CD14-positive monocyte (primary cell): ENCODE data around the gene ALAD. TPM values are rescaled to one million over a fixed set of nuclear protein-coding genes. Genes with fewer than 3 reads are reported as not detected.
"Not testable (repeated sequence)": the region's sequence is repeated elsewhere in the genome, so short reads cannot be mapped to it uniquely, and the experiment has no call there.

Experiments
- DNase-seq, 3 donors: peaks; one replicate each; pipeline ENCODE4 v3.0.0-alpha.2; 2011 to 2022
- H2AFZ ChIP-seq: 2 replicates; pipeline ENCODE4 v1.6.0; 2012; ENCODE audit warnings: mild to moderate bottlenecking, low read depth, low read length, inconsistent platforms; ENCODE audit not compliant: insufficient read depth, poor library complexity, severe bottlenecking
- H3K27ac ChIP-seq, 2 donors: 1 replicate in 1 of 2; 2 replicates in 1 of 2; pipeline ENCODE4 v1.5.1; 2012 to 2013; ENCODE audit warnings: low read length in 2 of 2, control low read depth in 1 of 2, inconsistent platforms in 1 of 2, low read depth in 1 of 2, mild to moderate bottlenecking in 1 of 2
- H3K27me3 ChIP-seq, 2 donors: one replicate each; pipeline versions ENCODE4 v1.6.0 to v1.6.1; 2011 to 2013; ENCODE audit warnings: low read length in 2 of 2; ENCODE audit not compliant: control insufficient read depth in 2 of 2, insufficient read depth in 2 of 2
- H3K36me3 ChIP-seq, 2 donors: replicated peaks in 1 of 2; 1 replicate in 1 of 2; 2 replicates in 1 of 2; pipeline versions ENCODE4 v1.5.1 to v1.6.1; 2012 to 2013; ENCODE audit warnings: low read length in 2 of 2, control low read depth in 1 of 2, inconsistent platforms in 1 of 2, mild to moderate bottlenecking in 1 of 2; ENCODE audit not compliant: insufficient read depth in 2 of 2, control insufficient read depth in 1 of 2
- H3K4me1 ChIP-seq, 2 donors: 1 replicate in 1 of 2; 2 replicates in 1 of 2; pipeline versions ENCODE4 v1.5.1 to v1.6.1; 2012 to 2013; ENCODE audit warnings: low read length in 2 of 2, control low read depth in 1 of 2, inconsistent platforms in 1 of 2, mild to moderate bottlenecking in 1 of 2, moderate library complexity in 1 of 2; ENCODE audit not compliant: insufficient read depth in 2 of 2, control insufficient read depth in 1 of 2
- H3K4me2 ChIP-seq: replicated peaks from 2 replicates; pipeline ENCODE3; 2012; ENCODE audit warnings: low read length, moderate library complexity, mild to moderate bottlenecking; ENCODE audit not compliant: poor library complexity, severe bottlenecking; ENCODE audit errors: extremely low read depth
- H3K4me3 ChIP-seq, 3 experiments: fragments of 200-600 bp in 1 of 3; sonication (generic) in 1 of 3; replicated peaks in 1 of 3; 1 replicate in 2 of 3; 2 replicates in 1 of 3; pipeline ENCODE4 v1.5.1; 2011 to 2013; ENCODE audit warnings: low read length in 3 of 3, mild to moderate bottlenecking in 3 of 3, control low read depth in 2 of 3, low read depth in 2 of 3, inconsistent platforms in 1 of 3, moderate library complexity in 1 of 3
- H3K79me2 ChIP-seq: 2 replicates; pipeline ENCODE4 v1.6.0; 2012; ENCODE audit warnings: mild to moderate bottlenecking, control low read depth, inconsistent platforms, low read length, moderate library complexity; ENCODE audit not compliant: insufficient read depth
- H3K9ac ChIP-seq: 2 replicates; pipeline ENCODE4 v1.6.0; 2017; ENCODE audit warnings: low read length, mild to moderate bottlenecking; ENCODE audit not compliant: insufficient read depth, poor library complexity, severe bottlenecking
- H3K9me3 ChIP-seq, 2 donors: replicated peaks in 1 of 2; 1 replicate in 1 of 2; 2 replicates in 1 of 2; pipeline versions ENCODE4 v1.5.1 to v1.6.1; 2012 to 2013; ENCODE audit warnings: low read length in 2 of 2, control low read depth in 1 of 2; ENCODE audit not compliant: control insufficient read depth in 1 of 2, insufficient read depth in 1 of 2
- H4K20me1 ChIP-seq: 2 replicates; pipeline ENCODE4 v1.6.0; 2012; ENCODE audit warnings: mild to moderate bottlenecking, low read length, control low read depth, moderate library complexity; ENCODE audit not compliant: insufficient read depth
- H3K27ac Mint-ChIP-seq, 7 donors: one replicate each; pipeline ENCODE4 v1.8.0; 2020; ENCODE audit warnings: mild to moderate bottlenecking in 7 of 7, mixed read lengths in 7 of 7, moderate library complexity in 6 of 7, inconsistent platforms in 2 of 7
- H3K27me3 Mint-ChIP-seq, 3 donors: one replicate each; pipeline ENCODE4 v1.8.0; 2021 to 2022; ENCODE audit warnings: low read depth in 3 of 3, mild to moderate bottlenecking in 3 of 3, mixed read lengths in 3 of 3, moderate library complexity in 3 of 3, inconsistent platforms in 1 of 3
- H3K36me3 Mint-ChIP-seq, 2 donors: one replicate each; pipeline ENCODE4 v1.8.0; 2020; ENCODE audit warnings: mixed read lengths in 2 of 2, inconsistent platforms in 1 of 2, mild to moderate bottlenecking in 1 of 2
- H3K4me1 Mint-ChIP-seq: one replicate; pipeline ENCODE4 v1.8.0; 2020; ENCODE audit warnings: mild to moderate bottlenecking, mixed read lengths
- H3K4me3 Mint-ChIP-seq, 2 donors: one replicate each; pipeline ENCODE4 v1.8.0; 2020; ENCODE audit warnings: mild to moderate bottlenecking in 2 of 2, mixed read lengths in 2 of 2, moderate library complexity in 1 of 2
- H3K9me3 Mint-ChIP-seq, 7 donors: one replicate each; pipeline ENCODE4 v1.8.0; 2020 to 2022; ENCODE audit warnings: mixed read lengths in 7 of 7, mild to moderate bottlenecking in 6 of 7, moderate library complexity in 6 of 7, inconsistent platforms in 2 of 7
- WGBS: methylation state at CpG from one replicate; pipeline ENCODE4 v1.1.5; 2013; ENCODE audit warnings: missing lambda C conversion rate; ENCODE audit not compliant: insufficient coverage; 5-methylcytosine and 5-hydroxymethylcytosine counted together
- intact Hi-C, 2 donors: fragments of 100-400 bp; cut with micrococcal nuclease; formaldehyde crosslinking; loops; one replicate each; pipeline versions ENCODE4 v1.15.0 to v1.15.1; 2023
- polyA plus RNA-seq, 3 donors: library from polyadenylated mRNA; depleted of rRNA in 1 of 3; unstranded in 2 of 3; stranded (reverse) in 1 of 3; fragments of 300-500 nt in 2 of 3; fragments of >200 nt in 1 of 3; fragmentation: Illumina TruSeq in 2 of 3; gene quantifications; 1 replicate in 2 of 3; 2 replicates in 1 of 3; pipeline ENCODE4 v1.2.3, GENCODE V29; 2012 to 2021
- TF ChIP-seq, protein P1 (sequence below): fragments of 200-600 bp; IDR thresholded peaks from one replicate; pipeline ENCODE4 v1.8.0; 2022; ENCODE audit warnings: antibody characterized with exemption, mild to moderate bottlenecking

Gene ALAD
- polyA plus RNA-seq, 3 donors, result 17.1 to 24.6 (median 20.9) TPM

DNA sequence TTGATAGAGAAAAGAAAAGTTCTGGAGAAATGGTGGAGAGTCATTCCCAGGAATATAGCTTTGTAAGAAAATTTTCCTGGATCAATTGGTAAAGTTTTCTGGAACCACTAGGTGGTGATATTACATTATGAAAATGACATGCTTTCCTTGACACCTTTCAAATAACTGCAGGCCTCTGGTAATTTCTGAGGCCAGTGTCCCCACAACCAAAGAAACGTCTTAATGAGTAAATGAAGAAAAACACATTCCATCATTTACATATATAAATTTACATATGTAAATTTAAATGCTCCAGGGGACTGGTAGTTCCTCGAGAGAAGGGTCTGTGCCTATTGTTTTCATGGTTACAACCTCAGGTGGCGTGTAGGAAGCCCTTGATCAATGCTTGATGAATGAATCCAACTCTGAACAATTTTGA, 45.2 kb upstream of the ALAD start:
- Histone ChIP-seq H2AFZ (no peak overlapping the region), H3K9me3 (no peaks in the 10 kb centered on the region), H3K36me3 (no peaks in the 10 kb centered on the region), H3K9ac (no peak overlapping the region), H3K27ac (no peak overlapping the region), H3K27me3 (no peaks in the 10 kb centered on the region), H4K20me1 (no peaks in the 10 kb centered on the region), H3K4me3 (no peak overlapping the region), H3K4me1 (no peaks in the 10 kb centered on the region), H3K79me2 (no peaks in the 10 kb centered on the region), H3K4me2 (no peak overlapping the region)
- Mint-ChIP-seq H3K4me3 (no peak overlapping the region), H3K27ac (no peak overlapping the region), H3K4me1 (no peaks in the 10 kb centered on the region), H3K36me3 (no peaks in the 10 kb centered on the region), H3K27me3 (no peaks in the 10 kb centered on the region), H3K9me3 (no peaks in the 10 kb centered on the region)
- intact Hi-C loops, result loop anchor here (2.0 to 10.0 kb wide), 3 partner anchors 138 to 208 kb away; no protein-coding TSS in a partner anchor
- TF ChIP-seq, protein P1, sequence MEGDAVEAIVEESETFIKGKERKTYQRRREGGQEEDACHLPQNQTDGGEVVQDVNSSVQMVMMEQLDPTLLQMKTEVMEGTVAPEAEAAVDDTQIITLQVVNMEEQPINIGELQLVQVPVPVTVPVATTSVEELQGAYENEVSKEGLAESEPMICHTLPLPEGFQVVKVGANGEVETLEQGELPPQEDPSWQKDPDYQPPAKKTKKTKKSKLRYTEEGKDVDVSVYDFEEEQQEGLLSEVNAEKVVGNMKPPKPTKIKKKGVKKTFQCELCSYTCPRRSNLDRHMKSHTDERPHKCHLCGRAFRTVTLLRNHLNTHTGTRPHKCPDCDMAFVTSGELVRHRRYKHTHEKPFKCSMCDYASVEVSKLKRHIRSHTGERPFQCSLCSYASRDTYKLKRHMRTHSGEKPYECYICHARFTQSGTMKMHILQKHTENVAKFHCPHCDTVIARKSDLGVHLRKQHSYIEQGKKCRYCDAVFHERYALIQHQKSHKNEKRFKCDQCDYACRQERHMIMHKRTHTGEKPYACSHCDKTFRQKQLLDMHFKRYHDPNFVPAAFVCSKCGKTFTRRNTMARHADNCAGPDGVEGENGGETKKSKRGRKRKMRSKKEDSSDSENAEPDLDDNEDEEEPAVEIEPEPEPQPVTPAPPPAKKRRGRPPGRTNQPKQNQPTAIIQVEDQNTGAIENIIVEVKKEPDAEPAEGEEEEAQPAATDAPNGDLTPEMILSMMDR, result peak; percentile 87
- DNase-seq, result peak in 2 of 3 donors; percentile 25 to 52
- WGBS, result 100% methylated on average over 1 of the region's 3 CpGs

DNA sequence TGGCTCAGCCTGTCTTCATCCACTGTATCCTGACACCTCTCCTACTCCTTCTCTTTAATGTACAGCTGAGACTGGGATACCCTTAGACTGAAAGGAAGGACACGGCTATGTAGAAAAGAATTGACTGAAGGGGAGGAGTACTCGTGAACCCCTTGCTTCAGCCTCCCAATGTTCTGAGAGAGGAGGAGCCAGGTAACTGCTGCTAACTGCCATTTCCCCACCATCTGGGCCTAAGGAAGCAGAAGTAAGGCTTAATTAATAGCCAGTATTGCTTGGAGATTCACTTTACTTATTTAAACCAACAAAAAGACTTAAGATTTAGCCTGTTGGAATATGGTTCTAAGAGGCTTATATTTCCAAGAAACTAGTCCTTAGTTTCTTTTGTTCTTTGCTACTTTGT, 43.7 kb upstream of the ALAD start:
- intact Hi-C loops, result loop anchor here (5.0 to 10.0 kb wide), 2 partner anchors 140 to 143 kb away; no protein-coding TSS in a partner anchor

DNA sequence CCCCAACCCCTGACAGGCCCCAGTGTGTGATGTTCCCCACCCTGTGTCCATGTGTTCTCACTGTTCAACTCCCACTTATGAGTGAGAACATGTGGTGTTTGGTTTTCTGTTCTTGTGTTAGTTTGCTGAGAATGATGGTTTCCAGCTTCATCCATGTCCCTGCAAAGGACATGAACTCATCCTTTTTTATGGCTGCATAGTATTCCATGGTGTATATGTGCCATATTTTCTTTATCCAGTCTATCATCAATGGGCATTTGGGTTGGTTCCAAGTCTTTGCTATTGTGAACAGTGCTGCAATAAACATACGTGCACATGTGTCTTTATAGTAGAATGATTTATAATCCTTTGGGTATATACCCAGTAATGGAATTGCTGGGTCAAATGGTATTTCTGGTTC, 36.6 kb upstream of the ALAD start:
- H3K4me1 Mint-ChIP-seq, DNase-seq, H3K4me2 ChIP-seq, H3K9ac ChIP-seq, H3K27ac Mint-ChIP-seq, H3K79me2 ChIP-seq, H3K9me3 ChIP-seq, H4K20me1 ChIP-seq, H3K4me1 ChIP-seq, H2AFZ ChIP-seq, H3K27me3 Mint-ChIP-seq, H3K27me3 ChIP-seq, H3K36me3 ChIP-seq, H3K4me3 Mint-ChIP-seq, H3K4me3 ChIP-seq, H3K9me3 Mint-ChIP-seq, H3K36me3 Mint-ChIP-seq, intact Hi-C loops, H3K27ac ChIP-seq: not testable (repeated sequence)
- no CpG with 5 or more reads among the region's 1 CpG for WGBS

More for the DNA sequence above, 43.7 kb upstream of the ALAD start:
- no peaks in the 10 kb centered on the region for H3K36me3 ChIP-seq
- H3K9me3 ChIP-seq, result no peaks in the 10 kb centered on the region
- Mint-ChIP-seq H3K4me1 (no peaks in the 10 kb centered on the region), H3K36me3 (no peaks in the 10 kb centered on the region), H3K27me3 (no peaks in the 10 kb centered on the region), H3K9me3 (no peaks in the 10 kb centered on the region), H3K27ac (peak overlapping the region in 1 of 7 donors; percentile 11), H3K4me3 (no peak overlapping the region)
- no peaks in the 10 kb centered on the region for H4K20me1 ChIP-seq
- no peaks in the 10 kb centered on the region for H3K4me1 ChIP-seq
- no peak for DNase-seq
- H3K27me3 ChIP-seq, result no peaks in the 10 kb centered on the region
- TF ChIP-seq, protein P1, result no peak
- no peak overlapping the region for H3K4me2 ChIP-seq
- H3K9ac ChIP-seq, result no peak overlapping the region
- no peaks in the 10 kb centered on the region for H3K79me2 ChIP-seq
- peak overlapping the region; percentile 35 for H2AFZ ChIP-seq
- no peak overlapping the region for H3K4me3 ChIP-seq
- no CpG with 5 or more reads among the region's 2 CpGs for WGBS
- no peak overlapping the region for H3K27ac ChIP-seq
